ENCODE results near the gene WEE1.

The WEE1 gene

GRCh38 chr11:9562716-9563115, 10.8 kb upstream of the WEE1 start:
- no peak overlapping the region for H3K4me3 ChIP-seq (replicated peaks; ENCODE audit: insufficient read depth, low read length)
- no peak for DNase-seq (ENCODE audit: low read depth in 1 of 2, low spot score in 1 of 2)
- no peaks in the 10 kb centered on the region for H3K27me3 ChIP-seq (ENCODE audit: insufficient read depth, poor library complexity, severe bottlenecking)
- no peak for TF ChIP-seq CTCF (IDR thresholded peaks at IDR 0.05; ENCODE audit: insufficient read depth, low read length)
- TF ChIP-seq GABPA (IDR thresholded peaks at IDR 0.05; ENCODE audit: low read depth), result no peak
- no peak for TF ChIP-seq SPI1 (IDR thresholded peaks at IDR 0.05; ENCODE audit: borderline replicate concordance, low read depth)
- no peak for TF ChIP-seq REST (IDR thresholded peaks at IDR 0.05; ENCODE audit: insufficient replicate concordance, low read depth)
- TF ChIP-seq POLR2AphosphoS5 (IDR thresholded peaks at IDR 0.05; ENCODE audit: low read depth), result no peak
- H3K27ac ChIP-seq (replicated peaks), result no peak overlapping the region

- no peak for DNase-seq (ENCODE audit: low read depth in 1 of 2, low spot score in 1 of 2)
- H3K4me3 ChIP-seq (replicated peaks; ENCODE audit: insufficient read depth, low read length), result no peak overlapping the region
- no peak overlapping the region for H3K27ac ChIP-seq (replicated peaks)
- no peaks in the 10 kb centered on the region for H3K27me3 ChIP-seq (ENCODE audit: insufficient read depth, poor library complexity, severe bottlenecking)
- no peak for TF ChIP-seq SPI1 (IDR thresholded peaks at IDR 0.05; ENCODE audit: borderline replicate concordance, low read depth)
- TF ChIP-seq GABPA (IDR thresholded peaks at IDR 0.05; ENCODE audit: low read depth), result no peak
- no peak for TF ChIP-seq REST (IDR thresholded peaks at IDR 0.05; ENCODE audit: insufficient replicate concordance, low read depth)
These were observed 10.2 kb upstream of the WEE1 start for GRCh38 chr11:9563196-9563730.

GRCh38 chr11:9565822-9566560, 7.5 kb upstream of the WEE1 start:
- H3K4me3 ChIP-seq (replicated peaks; ENCODE audit: insufficient read depth, low read length), result no peak overlapping the region
- peak; percentile 23 to 71 for DNase-seq (ENCODE audit: low read depth in 1 of 2, low spot score in 1 of 2)
- TF ChIP-seq REST (IDR thresholded peaks at IDR 0.05; ENCODE audit: insufficient replicate concordance, low read depth) (no peak), GABPA (IDR thresholded peaks at IDR 0.05; ENCODE audit: low read depth) (no peak), POLR2AphosphoS5 (IDR thresholded peaks at IDR 0.05; ENCODE audit: low read depth) (no peak), CTCF (IDR thresholded peaks at IDR 0.05; ENCODE audit: insufficient read depth, low read length) (no peak), SPI1 (IDR thresholded peaks at IDR 0.05; ENCODE audit: borderline replicate concordance, low read depth) (no peak)

More at GRCh38 chr11:9565822-9566560, 7.5 kb upstream of the WEE1 start:
- Histone ChIP-seq H3K27me3 (ENCODE audit: insufficient read depth, poor library complexity, severe bottlenecking) (no peaks in the 10 kb centered on the region), H3K27ac (replicated peaks) (no peak overlapping the region)
